Activated CD4-positive, alpha-beta T cell treated with anti-CD3 and anti-CD28 coated beads, Interleukin-2, amount 50 U/mL, for 16 hours (primary cell): ENCODE results near the gene PLEKHF1.
A peak's percentile ranks its signal among the peaks of the same experiment; 100 is the strongest.
"Not testable (repeated sequence)": the region's sequence is repeated elsewhere in the genome, so short reads cannot be mapped to it uniquely, and the experiment has no call there.

Source experiments
- DNase-seq: peaks from one replicate; pipeline ENCODE4 v3.0.0-alpha.2; 2020

PLEKHF1 gene, protein sequence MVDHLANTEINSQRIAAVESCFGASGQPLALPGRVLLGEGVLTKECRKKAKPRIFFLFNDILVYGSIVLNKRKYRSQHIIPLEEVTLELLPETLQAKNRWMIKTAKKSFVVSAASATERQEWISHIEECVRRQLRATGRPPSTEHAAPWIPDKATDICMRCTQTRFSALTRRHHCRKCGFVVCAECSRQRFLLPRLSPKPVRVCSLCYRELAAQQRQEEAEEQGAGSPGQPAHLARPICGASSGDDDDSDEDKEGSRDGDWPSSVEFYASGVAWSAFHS

DNA sequence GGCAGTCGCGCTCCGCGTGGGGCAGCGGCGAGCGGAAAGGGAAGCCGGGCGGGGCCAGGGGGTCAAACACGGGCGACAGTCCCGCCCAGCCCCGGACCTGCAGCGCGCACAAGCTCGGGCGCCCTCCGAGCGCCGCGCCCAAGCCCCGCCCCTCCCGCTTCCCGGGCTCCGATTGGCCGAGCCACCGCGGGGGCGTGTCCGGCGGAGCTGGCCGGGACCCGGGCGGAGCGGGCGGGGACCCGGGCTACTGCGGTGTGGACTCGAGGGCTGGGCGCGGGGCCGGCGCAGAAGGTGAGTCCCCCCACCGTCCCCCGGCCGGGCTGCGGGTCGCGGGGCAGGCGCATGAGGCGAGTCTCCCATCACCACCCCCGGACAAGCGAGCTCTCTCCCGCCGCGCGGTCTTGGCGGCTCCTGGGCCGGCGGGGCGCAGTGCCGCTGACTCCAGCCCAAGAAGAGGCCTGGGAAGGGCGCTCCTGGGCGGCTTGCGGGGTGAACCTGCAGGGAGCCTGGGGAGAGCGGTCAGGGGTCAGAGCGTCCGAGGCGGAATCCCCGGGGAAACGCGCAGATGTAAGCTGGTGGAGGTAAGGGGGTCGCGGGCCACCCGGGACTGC, at the start of gene PLEKHF1:
Gene PLEKHF1 (plus strand): TSS at position 247 of the 611 bp plus-strand sequence. CDS start 8,379 bp downstream, outside the sequence.
- peak; percentile 91 for DNase-seq

DNA sequence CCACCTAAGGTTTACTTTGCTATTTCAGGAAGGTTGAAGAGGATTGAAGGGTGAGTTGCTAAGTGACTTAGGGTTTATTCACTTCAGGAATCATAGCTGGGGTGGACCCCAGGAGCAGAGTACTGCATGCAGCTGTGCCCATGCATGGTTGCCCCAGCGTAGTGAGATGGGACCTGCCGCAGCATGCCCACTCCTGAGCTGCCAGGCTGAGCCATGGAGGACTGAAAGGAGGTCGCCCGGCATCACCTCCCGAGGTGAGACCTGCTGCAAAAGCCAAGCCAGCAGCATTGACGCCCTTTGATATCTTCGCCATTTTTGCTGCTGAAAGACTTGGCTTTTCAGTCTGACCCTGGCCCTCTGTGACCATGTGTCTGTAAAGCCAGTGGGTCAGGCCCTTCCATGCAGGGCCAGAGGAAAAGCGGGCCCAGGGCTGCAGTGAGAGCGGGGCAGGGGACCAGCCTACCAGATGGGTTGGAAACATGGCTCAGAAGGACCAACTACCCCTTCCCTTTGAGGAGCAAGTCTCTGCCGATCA, 49.3 kb upstream of the PLEKHF1 start:
- DNase-seq = no peak

DNA sequence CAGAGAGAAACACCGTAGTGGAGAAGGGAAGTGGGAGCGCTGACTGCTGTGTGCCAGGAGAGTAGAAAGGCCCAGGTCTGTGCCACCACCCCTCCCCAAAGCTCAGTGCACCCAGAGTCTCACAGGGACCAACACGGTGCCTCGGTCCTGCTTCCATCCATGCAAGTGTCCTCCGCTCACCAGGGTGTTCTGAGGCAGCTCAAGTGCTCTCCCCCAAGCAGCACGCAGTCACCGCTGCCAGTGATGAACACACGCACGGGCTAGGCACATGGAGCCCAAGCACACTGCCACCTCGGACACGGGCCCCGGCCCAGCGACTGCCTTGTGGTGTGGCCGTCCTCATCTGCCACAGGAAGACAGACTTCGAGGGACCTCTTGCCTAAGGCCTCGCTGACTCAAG, 48.7 kb upstream of the PLEKHF1 start:
- DNase-seq = no peak

DNA sequence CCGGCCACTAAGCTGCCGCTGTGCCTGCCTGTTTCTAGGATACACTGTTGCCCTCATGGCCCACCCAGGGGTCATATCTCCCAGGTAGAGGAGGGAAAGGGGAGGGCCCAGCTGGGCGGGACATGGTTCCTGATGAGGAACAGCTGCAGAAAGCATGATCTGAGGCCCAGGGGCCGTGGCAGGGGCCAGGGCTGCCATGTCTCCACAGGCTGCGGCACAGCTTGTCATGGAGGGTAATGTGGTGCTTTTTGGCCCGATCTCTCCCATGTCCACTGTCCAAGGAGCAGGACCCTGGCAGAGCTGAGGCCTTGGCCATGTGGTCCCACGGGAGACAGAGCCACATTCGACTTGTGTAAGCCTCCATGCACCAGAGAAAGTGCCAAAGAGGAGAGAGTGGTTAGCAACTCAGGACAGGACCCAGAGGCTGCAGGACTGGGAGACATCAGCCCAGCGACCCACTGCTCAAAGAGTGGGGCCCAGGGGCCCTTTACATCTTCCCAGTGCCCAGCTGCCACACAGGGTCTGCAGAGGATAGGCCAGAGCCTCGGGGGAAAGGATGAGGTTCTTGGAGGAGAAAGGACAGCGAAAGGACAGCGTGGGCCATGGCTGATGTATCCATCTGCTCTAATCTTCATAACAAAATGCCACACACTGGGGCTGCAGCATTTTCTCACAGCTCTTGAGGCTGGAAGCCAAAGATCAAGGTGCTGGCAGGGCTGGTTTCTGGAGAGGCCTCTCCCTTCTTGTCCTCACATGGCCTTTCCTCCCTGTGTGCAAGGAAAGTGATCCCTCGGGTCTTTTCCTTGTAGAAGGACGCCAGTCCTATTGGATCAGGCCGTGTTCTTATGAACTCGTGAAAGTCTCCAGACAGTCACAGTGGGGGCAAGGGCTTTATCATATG, 47.6 kb upstream of the PLEKHF1 start:
- no peak for DNase-seq

DNA sequence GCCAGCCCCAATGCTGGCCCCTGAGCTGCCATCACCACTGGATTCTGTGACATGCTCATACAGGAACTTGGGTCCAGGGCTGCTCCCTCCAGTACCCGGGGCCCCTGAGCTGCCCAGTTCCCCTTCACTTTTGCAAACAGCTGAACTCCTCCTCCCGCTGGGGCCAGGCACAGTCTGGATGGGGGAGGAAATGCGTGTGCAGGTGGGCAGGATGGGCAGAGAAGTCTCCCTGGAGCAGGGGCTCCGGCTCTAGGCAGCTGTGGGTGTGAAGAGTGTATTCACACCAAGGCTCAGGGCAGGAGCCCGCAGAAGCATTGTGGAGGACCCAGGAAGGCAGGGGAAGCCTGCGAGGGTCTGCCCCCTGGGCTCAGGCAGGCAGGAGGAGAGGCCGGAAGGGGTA, 46.8 kb upstream of the PLEKHF1 start:
- DNase-seq = no peak

DNA sequence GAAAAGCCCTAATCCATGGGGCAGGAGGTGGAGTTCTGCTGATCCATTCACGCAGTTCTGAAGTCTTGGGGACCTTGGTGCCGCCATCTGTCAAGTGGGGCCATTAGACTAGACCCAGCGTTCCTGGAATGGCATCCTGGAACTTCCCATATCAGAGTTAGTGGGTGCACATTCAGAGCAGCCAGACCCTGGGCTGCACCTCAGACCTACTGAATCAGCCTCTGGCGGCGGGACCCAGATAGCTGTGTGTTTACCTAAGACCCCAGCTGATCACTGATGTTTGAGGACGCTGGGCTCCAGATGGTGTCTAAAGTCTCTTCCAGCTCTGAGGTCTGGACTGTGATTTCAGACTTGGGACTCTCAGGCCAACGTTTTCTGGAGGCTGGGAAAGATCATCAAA, 46.4 kb upstream of the PLEKHF1 start:
- no peak for DNase-seq

DNA sequence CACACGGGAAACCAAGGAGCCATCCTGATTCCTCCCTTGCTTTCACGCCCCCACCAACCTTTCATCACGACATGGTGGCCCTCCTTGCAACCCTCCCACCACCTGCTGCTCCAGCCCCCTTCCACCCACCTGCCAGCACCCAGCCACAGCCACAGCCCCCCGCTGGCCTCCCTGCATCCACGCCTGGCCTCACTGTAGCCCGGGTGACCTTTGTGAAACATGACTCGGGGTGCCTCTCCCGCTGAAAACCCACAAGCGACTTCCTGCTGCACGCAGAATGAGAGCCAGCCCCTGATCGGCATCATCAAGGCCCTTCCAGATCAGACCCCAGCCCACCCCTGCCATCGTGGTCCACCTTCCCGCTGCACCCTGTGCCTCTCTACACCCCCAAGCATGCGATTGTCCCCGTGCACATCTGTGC, 44.3 kb upstream of the PLEKHF1 start:
- DNase-seq = peak; percentile 45

DNA sequence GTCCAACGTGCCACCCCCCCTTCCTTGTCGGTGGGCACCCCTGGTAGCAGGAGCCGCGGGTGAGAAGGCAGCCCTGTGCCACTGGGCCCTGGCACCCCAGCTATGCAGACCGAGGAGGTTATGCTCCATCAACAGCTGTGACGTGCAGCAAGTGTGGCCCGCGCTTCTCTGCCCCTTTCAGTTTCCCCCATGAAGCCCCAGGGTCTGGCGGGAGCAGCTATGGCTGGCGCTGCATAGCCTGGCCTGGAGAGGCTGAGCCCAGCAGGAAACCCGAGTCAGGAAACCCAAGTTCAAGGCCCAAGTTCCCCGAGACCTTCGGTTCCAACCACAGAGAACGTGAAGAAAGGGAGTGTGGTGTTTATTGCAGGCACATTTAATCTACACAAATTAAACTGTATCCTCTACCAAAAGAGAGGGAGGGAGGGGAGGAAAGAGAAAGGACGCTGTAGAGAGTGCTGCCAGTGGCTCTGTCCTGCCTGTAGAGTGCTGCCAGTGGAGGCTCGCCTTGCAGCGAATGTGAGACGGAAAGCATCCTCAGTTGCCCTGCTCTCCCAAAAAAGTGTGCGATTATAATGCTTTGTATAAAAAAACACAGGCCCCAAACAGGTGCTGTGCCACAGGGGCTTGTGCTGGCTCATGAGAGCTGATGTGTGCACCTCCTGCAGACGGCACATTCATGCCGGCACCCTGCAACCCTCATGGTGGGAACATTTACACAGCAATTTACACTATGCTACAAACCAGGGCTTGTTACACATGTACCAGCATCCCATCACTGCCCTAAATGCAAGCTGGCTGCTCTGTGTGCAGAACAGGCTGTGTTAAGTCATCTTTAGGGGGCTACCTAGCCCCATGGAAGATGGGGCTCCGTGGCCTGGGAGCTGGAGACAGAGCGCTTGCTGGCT, 42.8 kb upstream of the PLEKHF1 start:
- peak; percentile 20 for DNase-seq

DNA sequence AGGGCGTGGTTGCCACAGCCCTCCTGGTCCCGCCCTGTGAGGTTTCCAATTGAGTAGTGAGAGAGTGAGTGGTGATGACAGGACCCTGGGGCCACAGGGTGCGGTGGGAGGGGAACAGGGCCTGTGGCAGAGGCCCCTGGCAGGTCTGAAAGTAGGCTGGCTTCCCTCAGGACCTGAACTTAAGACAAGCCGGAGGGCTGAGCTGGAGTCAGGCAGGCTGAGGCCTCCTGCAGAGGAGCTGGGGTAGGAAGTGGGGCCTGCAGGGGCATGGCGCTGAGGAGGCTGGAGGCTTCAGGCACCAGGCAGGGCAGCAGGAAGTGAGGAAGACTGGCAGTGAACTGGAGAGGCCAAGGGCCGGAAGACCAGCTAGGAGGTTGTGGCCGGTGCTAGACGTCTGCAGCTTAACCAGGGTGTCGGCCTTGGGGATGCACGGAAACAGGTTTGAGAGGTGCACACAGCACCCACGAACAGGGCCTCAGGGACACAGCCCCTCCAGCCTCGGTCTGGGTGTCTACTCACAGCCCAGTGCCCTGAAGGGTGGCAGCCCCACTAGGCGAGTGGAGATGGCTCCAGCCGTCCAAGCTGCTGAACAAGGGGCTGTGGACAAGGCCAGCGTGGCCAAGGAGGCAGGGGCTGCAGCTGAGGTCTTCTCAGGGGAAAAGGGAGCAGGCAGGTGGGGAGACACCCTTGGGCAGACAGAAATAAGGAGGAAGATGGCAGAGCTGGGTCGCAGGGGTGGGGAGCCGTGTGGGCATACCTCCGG, 41.4 kb upstream of the PLEKHF1 start:
- DNase-seq = peak; percentile 92

DNA sequence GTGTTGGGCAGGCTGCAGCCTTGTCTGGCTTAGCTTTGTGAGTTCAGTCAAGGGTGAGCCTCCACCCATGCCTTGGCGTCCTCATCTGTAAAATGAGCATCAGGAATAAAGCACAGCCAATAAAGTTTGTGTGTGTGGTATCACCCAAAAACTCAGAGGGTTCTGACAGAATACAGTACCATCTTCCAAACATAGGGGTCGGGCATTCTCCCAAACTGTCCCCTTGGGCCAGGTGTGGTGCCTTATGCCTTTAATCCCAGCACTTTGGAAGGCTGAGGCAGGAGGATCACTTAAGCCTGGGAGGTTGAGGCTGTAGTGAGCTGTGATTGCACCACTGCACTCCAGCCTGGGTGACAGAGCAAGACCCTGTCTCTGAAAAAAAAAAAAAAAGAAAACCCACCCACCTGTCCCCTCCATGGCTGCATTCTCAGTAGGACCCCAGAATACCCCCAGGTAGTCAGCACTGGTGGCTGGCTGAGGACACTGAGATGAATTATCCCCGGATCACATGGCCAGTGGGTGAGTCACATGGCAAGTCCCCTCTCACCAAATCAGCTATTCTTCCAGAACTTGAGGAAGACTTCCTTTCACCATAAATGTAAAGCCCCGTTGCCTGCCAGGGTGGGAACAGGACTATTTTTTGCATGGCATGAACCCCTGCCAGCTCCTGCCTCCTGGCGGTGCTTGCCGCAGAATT, 40.6 kb upstream of the PLEKHF1 start:
- DNase-seq = peak; percentile 10

DNA sequence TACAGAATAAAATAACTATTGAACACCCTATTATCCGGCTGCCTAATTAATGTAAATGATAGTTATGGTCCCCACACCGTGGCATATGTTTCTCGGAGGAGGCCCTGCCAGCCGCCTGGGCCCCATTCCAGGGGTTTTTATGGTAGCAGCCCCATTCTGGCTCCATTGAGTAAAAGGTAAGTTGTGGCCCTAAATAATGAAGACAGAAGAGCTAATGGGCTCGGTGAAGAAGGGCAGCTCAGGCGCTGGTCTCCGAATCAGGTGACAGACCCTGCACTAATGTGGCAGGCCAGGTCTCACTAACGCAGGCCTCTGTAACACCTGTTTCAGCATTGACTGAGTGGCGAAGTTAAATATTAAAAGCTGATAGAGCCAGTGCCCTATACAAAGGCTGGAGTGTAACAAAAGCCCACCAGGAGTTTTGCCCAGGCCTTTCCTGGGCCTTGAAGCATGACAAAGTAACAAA, 40.0 kb upstream of the PLEKHF1 start:
- no peak for DNase-seq

DNA sequence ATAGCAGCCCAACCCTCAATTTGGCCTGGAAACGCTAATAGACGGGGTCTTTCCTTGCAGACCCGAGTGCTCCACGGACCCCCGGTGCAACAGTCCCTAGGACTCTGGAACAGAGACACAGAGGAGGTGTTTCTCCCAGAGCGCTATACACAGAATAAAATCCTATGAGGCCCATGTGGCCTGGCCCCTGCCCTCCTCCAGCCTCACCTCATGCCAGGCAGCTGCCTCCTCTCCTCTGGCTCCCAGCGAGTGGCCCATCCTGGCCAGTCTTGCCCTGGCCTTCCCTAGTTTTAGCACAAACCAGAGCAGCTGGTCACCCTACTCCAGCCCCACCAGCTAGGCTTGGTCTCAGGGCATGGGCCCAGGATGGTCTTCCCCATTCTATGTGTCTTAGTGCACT, 38.9 kb upstream of the PLEKHF1 start:
- DNase-seq = no peak

DNA sequence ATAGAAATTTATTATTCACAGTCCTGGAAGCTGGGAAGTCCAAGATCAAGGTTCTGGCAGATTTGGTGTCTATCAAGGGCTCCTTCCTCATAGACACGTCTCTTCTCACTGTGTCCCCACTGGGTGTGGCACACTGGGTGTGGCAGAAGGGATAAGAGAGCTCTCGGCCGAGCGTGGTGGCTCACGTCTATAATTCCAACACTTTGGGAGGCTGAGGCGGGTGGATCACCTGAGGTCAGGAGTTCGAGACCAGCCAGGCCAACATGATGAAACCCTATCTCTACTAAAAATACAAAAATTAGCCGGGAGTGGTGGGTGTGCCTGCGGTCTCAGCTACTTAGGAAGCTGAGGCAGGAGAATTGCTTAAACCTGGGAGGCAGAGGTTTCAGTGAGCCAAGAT, 38.4 kb upstream of the PLEKHF1 start:
- not testable (repeated sequence) for DNase-seq

DNA sequence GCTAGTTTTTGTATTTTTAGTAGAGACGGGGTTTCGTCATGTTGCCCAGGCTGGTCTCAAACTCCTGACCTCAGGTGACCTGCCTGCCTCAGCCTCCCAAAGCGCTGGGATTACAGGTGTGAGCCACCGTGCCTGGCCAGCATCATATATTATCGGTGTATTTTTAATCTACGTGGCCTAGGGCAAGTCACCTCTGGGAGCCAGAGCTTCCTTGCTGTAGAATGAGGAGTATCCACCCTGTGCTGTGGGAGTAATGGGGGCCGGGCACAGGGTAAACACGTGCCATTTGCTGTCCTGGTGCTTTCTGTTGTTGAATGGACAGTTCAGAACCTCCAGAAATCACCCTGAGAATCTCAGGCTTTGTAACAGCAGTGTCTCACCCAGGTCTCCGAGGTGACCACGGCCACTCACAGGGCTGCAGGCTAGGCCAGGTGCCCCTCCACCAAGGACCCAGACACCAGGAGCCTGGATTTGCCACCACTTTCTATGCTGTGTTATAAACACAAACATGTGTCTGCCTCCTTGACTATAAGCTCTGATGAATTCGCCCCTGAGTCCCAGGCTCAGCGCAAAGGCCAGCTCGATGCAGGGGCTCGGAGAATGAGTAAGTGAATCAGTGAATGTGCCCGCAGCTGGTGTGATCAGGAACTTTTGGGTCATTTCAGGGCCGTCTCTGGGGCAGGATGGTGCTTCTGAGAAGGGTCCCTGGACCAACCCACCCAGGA, 36.4 kb upstream of the PLEKHF1 start:
- DNase-seq = no peak

DNA sequence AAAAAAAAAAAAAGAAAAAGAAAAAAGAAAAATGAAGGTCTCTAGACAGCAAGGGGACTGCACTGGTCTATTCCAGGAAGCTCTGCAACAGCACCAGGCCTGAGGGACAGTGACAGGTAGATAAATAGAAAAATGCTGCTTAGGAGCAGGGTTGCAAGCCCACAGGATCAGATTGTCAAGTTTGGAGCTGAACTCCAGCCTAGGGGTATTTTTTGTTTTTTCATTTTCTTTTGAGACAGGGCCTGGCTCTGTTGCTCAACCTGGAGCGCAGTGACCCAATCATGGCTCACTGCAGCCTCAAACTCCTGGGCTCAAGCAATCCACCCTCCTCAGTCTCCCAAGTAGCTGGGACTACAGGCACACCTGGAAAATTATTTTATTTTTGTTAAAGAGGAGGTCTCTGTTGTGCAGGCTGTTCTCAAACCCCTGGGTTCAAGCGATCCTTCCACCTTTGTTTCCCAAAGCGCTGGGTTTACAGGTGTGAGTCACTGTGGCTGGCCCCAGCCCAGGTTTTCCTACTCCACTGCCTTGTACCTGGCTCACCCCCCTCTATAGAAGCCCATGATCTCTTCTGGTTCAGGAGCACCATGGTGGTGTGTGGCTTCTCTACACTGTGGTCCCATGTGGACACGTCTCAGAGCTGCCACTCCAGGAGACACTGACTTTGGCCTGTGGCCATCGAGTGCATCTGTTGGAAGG, 35.3 kb upstream of the PLEKHF1 start:
- no peak for DNase-seq

DNA sequence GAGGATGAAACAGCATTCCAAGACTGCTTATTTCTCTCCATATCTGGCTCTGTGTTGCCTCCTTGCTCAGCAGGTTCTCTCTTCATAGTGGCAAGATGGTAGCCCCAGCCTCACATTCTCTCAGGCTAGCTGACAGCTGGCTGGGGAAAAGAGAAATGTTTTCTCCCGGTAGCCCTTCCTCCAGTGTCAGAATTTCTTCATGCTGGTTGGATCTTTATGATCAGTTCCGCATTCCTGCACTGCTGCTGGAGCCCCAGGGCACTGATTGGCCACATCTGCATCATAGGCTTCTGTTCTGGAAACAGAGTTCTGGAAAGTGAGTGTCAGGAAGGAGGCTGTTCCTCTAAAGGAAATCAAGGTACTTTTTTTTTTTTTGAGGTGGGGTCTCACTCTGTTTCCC, 34.6 kb upstream of the PLEKHF1 start:
- no peak for DNase-seq

DNA sequence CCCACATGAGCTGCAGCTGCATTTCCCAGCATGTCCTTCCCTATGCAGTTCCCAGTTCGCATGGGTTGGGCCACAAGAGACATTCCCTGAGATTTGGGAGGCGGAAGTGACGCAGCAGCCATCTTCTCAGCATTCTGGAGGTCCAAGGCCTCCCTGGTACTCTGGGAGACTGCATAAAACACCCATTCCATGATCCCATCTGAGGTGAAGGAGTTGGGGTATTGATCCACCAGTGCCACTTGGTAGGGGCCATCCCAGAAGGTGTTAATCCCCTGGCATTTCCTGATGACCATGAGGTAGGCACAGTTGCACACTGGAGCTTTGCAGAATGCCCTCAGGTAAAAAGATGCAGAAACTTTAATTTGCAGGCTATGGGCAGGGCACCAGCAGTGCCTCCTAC, 33.8 kb upstream of the PLEKHF1 start:
- DNase-seq = no peak

DNA sequence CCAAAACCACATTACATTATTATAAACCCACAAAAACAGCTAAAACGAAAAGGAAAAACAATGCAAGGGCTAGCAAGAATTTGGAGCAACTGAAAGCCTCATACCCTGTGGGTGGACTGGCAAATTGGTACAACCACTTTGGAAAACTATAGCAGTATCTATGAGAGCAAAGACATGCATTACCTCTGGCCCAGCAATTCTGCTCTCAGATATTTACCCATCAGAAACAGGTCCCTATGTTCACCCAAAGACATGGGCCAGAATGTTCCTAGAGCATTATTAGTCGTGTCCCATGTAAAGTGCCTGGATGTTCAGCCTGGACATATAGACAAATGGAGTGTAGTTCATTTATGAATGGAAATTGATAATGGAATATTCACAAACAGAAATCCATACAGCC, 31.3 kb upstream of the PLEKHF1 start:
- DNase-seq = no peak

DNA sequence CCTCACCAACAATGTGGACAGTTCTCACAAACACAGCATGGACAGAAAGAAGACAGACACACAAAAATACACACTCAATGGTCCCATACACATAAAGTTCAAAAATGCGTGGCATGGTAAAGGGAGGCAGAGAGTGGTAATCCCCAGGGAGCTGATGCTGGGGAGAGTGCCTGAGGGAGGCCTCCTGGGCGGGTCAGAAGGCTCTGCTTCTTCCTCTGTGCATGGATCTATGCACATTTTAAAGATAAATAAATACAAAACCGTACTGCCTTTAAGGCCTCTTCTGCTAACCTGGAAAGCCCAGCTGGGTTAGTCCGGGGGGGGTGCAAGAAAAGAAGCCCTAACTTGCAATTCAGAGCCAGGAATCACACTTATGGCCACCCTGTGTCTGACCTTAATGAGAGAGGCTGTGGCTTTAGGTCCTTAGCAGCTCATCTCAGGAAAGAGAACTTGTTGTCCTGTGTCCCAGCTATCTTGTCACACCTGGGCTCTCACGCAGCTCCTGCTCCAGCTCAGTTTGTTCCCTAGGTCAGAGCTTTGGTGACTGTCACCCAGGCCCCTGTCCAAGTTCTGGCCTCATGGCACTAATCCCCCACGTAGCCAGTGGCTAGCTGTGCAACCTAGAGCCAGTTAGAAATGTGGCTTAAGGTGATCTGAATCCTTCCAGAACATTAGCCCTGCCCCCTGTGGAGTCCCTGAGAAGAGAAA, 30.7 kb upstream of the PLEKHF1 start:
- no peak for DNase-seq
